ENCODE measurements around the gene TCEANC.
"Not testable (repeated sequence)": the region's sequence is repeated elsewhere in the genome, so short reads cannot be mapped to it uniquely, and the experiment has no call there.

The TCEANC gene, protein sequence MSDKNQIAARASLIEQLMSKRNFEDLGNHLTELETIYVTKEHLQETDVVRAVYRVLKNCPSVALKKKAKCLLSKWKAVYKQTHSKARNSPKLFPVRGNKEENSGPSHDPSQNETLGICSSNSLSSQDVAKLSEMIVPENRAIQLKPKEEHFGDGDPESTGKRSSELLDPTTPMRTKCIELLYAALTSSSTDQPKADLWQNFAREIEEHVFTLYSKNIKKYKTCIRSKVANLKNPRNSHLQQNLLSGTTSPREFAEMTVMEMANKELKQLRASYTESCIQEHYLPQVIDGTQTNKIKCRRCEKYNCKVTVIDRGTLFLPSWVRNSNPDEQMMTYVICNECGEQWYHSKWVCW

DNA sequence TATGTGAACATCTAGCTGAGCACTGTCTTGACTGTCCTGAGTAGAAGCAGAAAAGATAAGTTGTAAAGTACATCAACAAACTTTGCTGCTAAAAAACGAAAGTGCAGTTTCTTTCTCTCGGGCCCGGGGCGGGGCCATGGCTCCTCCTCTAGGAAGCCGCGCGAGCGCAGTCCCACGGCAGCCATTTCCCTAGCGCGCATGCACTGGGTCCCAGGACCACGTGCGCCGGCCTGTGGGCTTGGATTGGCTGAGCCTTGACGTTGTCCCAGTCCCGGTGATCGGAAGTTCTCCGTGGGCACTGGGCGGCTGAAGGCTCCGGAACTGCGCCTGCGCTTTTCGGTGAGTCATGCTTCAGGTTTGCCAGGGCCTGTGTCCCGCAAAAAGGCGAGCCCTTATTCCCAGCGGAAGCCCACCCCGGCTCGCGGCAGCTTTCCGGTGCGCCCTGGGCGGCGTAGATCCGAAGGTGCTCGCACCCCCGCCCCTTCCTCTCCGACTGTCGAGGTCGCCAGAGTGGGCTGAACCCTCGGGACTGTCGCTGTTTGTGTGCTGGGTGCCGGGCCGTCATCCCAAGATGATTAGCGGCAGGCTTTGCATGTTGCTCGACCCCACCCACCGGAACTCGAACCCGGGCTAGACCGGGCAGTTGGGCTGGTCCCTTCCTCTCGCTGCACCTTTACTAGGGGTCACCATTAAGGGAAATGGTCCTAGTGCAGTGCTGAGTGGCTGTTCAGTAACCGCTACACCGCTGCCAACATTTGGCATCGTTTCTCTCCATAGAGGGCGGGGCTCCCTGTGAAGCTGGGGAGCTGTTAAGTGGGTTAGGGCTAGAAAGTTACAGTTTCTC lies at the start of gene TCEANC:
Gene TCEANC (plus strand): TSS at position 292 of the 844 bp plus-strand sequence. CDS start 9,368 bp downstream, outside the sequence.
- DNase-seq: peak; percentile 41 to 97 (median 89)

DNA sequence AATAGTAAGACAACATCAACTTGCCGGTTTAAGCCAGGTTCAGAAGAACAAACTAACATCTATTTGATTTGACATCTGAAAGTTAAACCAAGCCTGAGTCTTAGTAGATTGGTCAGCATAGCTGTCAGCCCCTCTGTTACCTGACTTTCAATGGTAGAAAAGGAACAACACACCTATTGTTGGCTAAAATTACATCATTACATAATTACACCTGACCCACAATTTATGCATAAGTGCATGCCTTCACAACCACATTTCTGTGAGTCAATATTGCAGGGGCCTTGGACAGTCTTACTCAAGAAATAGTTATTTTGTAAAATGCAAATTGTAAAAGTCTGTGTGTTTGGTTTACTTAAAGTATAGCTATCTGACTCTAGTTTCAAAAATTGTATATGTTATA lies 47.3 kb upstream of the TCEANC start:
- no peak for DNase-seq

DNA sequence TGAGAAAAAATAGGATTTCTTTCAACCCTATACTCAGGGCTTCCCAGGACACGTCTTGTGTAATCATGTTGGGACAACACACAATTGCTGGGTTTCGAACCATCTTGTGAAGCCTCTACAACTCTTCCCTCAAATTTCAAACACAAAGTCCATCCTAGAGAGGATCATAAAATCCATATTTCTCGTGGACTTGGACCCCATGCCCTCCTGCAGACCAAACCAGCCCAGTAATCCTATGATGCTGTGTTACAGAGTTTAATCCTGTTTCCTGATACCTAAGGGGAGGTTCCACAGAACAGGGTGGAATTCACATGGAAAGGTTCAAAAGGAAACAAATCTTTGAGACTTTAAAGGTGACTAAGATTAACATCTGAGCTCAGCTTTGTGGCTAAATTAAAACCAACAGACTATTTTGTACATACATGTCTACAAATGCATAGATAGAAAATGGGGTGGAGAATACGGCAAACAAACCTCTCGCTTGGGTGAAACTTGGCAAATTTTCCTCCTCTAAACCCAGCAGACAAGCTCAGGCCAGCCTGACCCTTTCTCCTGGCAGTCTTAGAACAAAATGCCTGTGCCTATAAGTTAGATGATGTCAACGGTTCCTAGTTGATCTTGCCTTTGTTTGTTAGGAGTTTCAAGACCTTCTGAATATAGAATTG lies 45.5 kb upstream of the TCEANC start:
- no peak for DNase-seq

DNA sequence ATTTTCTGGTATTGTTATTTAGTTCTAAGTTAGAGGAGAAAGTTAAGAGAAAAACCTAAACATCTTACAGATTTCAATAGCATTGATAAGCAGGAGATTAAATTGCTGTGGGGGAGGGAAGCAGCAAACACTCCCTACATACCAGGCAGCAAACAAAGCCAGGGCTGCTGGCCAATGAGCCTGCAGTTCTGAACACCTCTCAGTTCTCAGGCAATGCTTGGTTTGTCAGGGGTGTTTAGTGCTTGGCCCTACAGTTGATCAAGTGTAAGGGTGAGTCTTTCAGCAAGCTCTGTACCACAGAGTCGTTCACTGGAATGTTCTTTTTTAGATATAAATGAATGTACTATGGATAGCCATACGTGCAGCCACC lies 45.0 kb upstream of the TCEANC start:
- no peak for DNase-seq

DNA sequence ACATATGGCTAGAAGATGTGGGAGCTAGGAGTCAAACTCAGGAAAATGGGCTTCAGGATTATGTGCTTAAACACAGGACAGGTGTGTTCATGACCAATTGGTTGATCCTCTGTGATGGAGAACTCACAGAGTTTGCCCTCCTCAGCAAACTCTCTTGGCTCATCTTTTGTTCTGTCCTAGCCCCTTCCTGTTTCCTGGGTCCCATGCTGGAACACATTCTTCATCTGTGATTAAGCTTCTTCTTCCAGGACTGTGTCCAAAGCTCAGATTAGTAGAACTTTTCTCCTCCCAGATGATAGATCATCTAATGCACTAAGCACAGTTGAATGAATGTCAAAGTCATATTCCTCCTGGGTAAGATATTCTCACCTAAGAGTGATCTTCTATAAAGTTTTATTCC lies 38.8 kb upstream of the TCEANC start:
- DNase-seq: no peak

DNA sequence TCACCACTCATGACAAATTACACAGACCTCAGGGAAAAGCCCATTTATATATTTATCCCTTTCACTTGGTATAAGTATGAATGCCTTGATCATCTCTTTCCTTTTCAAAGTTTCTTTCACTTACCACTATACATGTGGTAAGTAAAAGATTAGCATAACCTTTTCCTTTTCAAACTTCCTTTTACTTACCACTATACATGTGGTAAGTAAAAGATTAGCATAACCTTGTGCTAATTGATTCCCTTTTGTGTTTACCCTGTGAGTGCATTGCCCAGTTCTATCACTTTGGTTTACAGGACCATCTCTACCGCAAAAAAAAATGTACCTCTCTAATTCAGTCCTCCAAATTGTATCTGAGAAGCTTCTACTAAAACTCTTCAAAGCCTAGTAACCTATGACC lies 32.7 kb upstream of the TCEANC start:
- no peak for DNase-seq

DNA sequence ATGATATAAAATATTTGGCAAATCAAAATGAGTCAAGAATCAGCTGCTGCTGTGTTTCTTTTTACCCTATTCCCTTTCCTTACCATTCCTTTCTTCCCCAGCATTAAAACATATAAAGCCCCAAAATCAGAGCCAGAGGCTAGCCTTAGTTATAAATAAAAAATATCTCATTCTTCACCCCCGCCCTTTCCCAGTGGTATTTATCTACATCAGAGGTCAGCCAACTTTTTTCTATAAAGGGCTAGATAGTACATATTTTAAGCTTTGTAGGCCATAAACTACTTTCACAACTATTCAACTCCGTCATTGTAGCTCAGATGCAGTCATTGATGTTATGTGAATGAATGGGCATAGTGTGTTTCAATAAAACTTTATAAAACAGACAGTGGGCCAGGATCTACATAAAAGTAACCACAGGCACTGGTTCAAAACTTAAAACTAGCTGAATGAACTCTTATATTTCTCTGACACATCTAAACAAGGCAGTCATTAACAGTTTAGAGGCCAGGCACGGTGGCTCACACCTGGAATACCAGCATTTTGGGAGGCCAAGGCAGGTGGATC lies 30.5 kb upstream of the TCEANC start:
- no peak for DNase-seq

DNA sequence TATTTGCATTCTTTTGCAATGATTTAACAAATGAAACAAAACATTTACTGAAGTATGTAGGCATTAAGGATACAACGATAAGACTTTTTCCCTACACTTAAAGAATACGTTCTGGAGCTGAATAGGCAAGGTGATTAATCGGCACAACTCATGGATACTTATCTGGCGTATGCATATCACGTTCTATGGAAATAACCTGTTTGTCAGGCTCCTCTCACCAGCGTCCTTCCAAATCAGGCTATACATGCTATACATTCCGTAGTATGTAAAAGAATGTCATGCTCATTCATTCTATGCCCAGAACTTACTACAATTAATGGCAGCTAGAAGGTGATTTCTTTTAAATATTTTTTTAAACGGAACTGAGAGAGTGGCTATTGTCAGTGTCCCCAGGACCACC lies 25.6 kb upstream of the TCEANC start:
- no peak for DNase-seq

DNA sequence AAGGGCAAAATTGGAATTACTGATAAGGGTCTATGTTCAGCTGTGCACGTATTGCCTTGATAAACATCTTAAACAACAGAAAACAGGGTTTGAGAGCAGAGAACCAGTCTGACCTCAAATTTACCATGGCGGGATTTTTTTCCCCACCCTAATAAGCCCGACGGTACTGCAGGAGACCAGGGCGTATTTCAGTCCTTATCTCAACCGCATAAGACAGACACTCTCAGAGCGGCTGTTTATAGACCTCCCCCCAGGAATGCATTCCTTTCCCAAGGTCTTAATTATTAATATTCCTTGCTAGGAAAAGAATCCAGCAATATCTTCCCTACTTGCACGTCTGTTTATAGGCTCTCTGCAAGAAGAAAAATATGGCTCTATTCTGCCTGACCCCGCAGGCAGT lies 15.7 kb upstream of the TCEANC start:
- not testable (repeated sequence) for DNase-seq

DNA sequence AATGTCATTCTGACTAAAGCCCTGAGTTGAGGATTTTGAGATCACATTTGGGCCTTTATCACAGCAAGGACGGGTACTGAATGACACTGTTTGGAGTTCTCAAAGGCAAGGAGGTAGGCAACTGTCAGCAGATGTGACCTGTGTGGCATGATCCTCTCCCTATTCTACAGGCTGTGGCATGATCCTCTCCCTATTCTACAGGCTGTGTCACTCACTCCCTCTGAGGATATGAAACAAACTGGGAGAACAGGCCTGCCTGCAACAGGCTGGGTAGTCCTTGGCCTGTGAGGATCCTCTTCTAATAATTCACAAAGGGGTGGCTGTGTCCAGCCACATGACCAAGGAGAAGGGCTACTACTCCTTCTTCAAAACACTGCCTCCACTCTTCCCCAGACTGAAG lies 14.9 kb upstream of the TCEANC start:
- no peak for DNase-seq

DNA sequence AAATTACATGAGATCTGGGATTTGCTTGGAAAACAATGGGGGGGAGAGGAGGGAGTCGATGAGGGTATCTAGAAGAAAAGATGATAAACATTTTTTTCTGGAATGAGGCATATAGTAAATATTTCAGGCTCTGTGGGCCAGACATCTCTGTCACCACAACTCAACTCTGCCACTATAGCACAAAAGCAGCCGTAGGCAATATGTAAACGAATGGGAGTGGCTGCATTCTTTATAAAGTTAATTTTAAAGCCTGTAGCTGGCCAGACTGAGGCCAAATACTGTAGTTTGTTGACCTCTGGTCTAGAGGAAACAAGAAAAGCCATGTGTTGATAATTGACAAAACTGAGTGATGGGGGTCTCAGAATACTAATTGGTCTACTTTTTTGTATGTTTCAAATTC lies 14.1 kb upstream of the TCEANC start:
- no peak for DNase-seq

DNA sequence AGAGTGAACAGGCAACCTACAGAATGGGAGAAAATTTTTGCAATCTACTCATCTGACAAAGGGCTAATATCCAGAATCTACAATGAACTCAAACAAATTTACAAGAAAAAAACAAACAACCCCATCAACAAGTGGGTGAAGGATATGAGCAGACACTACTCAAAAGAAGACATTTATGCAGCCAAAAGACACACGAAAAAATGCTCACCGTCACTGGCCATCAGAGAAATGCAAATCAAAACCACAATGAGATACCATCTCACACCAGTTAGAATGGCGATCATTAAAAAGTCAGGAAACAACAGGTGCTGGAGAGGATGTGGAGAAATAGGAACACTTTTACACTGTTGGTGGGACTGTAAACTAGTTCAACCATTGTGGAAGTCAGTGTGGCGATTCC lies 11.3 kb upstream of the TCEANC start:
- DNase-seq: not testable (repeated sequence)

DNA sequence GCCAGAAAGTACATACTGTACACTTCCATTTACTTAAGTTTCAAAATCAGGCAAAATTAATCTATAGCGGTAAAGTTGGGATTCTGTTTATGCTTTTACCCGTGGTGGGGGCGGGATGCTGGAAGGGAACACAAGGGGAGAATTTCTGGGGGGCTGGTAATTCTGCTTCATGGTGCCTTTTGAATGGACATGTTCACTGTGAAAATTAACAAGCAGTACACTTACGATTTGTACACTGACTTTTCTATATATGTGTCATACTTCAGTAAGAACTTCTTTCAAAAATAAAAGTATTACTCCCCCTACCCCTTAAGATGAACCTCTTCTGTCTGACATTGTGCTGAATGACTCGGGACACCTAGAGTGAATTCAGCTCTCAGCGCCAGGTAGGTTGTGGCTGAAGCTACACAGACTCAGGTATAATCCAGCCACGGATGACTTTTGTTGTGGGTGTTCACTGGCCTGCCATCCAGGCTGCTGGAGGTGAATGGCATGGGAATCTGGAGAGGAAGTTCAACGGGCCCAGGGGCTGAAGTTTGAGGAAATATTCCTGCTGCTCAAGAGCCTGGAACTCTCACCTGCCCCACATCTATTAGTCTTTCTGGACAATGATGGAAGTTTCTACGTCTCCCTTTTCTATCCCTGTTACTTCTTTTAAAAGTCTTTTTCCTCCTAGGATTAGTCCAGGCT lies 7.3 kb upstream of the TCEANC start:
- no peak for DNase-seq

DNA sequence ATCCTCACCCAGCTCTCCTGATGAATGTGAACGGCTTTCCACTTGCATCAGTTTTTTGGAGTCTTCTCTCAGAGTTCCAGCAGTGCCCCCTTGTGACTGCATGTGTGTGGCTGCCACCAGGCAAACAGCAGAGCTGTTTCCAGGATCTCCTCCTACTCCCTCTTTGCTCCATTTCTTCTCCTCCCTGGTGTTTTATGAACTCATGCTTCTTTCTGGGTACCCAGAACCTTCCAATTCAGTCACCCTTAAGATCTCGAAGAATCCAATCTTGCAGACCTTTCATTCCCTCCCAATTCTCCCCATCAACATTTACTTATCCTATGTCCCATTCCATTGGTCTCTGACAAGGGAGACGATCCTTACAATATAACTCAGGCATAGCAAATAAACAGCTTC lies 6.8 kb upstream of the TCEANC start:
- peak in 49 of 58 donors; percentile 0 to 50 (median 19) for DNase-seq

DNA sequence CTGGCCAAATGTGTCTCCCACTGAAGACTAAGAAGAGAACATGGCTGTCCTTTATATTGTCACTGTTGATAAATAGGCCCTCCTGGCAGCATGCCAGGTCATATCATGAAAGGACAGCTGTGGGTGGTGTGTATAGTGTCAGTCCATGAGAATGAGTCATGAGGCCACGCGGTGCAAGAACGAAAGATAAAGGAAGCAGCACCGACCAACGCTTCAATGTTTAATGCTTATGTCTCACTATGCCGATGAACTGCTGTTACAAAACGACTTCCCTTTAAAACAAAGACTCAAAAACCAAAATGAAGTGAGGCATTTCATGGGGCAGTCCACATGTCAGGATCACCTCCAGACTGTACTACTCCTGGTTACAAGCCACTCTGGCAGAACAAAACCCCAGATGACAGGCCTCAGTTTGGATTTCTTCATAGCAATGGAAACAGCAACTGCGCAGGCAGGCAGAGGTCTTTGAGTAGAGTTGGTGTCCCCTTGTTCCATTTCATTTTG lies 5.2 kb upstream of the TCEANC start:
- DNase-seq: peak in 1 of 58 donors; percentile 57

DNA sequence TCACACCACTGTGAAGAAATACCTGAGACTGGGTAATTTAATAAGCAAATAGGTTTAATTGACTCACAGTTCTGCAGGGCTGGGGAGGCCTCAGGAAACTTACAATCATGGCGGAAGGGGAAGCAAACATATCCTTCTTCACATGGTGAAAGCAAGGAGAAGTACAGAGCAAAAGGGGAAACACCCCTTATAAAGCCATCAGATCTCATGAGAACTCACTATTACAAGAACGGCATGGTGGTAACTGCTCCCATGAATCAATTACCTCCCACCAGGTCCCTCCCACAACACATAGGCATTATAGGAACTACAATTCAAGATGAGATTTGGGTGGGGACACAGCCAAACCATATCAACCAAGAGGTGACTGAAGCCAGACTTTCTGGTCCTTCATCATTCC lies 4.6 kb upstream of the TCEANC start:
- DNase-seq: not testable (repeated sequence)

DNA sequence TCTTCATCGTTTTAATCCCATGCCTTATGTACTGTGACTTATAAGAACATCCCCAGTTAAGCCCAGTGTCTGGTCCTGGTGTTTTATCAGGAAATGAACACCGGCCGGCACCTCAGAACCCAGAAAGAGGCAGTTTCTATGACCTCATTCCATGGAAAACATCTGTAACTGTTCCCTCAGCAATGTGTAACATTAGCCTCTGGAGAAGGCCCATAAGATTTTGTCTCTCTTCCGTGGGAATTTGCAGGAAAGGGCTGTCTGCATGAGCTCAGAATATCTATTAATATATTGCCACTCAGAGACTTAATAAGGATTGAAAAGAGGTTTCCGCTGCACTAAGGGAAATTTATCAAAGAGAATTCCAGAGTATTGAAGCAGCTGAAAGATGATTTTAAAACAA lies 3.1 kb upstream of the TCEANC start:
- DNase-seq: no peak

DNA sequence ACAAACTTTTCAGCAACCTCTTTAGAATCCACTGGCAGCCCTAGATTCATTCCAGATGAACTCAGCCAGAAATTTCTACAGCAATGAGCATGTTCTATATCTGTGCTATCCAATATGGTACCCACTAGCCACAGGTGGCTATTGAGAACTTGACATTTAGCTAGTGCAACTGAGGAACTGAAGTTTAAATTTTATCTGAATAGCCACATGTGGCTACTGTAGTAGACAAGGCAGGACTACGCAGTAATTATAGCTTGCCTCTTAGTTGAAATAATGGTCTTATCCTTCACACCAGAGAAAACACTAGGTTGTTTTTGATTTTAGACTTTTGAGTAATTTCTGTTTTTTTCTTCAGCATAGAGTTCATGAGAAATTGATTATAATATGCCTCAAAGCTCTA lies 2.6 kb upstream of the TCEANC start:
- DNase-seq: no peak

DNA sequence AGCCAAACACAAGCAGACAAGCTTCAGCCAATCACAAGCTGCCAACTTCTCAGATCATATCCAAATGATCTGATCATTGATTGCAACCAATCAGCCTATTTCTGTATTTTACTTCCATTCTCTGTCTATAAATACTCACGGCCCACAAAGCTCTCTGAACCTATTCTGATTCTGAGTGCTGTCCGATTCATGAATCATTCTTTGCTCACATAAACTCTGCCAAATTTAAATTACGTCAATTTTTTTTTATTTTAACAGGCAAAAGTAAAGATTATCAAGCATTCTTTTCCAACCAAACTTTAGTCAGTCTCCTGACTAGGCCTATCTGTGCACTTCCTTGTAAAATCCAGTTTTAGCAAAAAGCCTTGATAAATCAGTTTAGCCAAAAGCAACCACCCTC lies 1.8 kb upstream of the TCEANC start:
- DNase-seq: no peak

DNA sequence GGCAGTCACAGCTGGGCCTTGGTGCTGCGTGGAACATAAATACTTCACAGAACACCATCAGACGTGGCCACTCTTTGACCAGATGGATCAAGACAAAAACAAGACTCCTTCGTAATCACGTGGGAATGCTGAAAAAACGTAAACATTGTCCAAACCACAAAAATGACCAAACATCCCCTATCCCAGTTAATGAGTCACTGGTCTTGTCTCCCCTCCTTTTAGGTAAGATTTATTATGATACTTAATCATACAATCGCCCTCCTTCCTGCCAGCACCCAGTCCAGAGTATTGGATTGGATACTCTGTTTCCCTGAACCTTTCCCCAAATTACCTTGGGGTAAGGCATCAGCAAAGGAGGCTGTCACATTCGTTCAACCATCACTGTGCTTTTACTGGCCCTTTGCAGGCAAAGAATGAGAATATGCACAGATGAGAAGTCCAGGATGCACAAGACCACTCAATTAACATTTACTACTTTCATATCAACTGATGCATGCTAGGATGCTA lies 601 bp upstream of the TCEANC start:
- no peak for DNase-seq

DNA sequence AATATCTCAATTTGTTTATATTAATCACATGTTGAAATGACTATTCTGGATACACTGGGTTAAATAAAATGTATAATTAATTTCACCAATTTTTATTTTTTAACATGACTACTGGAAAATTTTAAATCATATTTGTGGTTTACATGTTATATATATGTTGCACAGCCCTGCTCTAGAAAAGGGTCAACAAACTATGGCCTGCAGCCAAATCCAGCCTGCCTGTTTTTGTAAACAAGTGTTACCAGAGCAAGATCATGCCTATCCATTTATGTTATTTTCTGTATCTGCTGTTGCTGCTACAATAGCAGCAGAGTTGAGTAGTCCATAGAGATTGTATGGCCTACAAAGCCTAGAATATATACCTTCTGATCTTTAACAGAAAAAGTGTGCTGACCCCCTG lies 1.2 kb downstream of the TCEANC start:
- peak in 1 of 58 donors; percentile 11 for DNase-seq

Measured in anterior cingulate cortex (tissue), 58 donors.